ENCODE data around the gene TTPAL.

DNA sequence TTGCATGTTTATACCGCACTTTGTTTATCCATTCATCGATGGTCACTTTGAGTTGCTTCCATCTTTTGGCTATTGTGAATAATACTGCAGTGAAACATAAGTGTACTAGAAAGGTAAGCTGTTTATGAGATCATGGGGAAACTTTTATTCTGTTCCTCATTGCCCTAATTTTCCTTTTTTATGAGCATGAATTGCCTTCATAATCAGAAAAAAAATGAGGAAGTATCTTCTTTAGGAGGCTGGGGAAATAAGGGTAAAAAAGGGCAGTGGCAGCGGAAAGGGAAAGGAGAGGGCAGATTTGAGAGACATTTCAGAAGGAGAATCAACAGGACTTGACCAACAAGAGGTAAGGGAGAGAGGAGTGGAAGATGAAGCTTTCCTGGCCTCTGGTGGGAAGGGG, 60.5 kb downstream of the TTPAL start:
- TF ChIP-seq POLR2AphosphoS5 (IDR thresholded peaks at IDR 0.05; ENCODE audit: low read depth, low read length), result no peak
- TF ChIP-seq POLR2A (IDR thresholded peaks at IDR 0.05; ENCODE audit: low read depth, low read length), result no peak
- TF ChIP-seq TAF1 (IDR thresholded peaks at IDR 0.05; ENCODE audit: low read depth, low read length), result no peak
- TF ChIP-seq PAX5 (IDR thresholded peaks at IDR 0.05; ENCODE audit: insufficient read depth, low read length, severe bottlenecking), result no peak
- TF ChIP-seq POU2F2 (IDR thresholded peaks at IDR 0.05; ENCODE audit: low read depth, low read length), result no peak
